Ectodermal cell (in vitro differentiated cells): ENCODE measurements around the gene PLXNA1. TPM values are rescaled to one million over a fixed set of nuclear protein-coding genes. Genes with fewer than 3 reads are reported as not detected.
A peak's percentile ranks its signal among the peaks of the same experiment; 100 is the strongest.

Source experiments
- H3K27ac ChIP-seq: 2 replicates; pipeline ENCODE4 v1.7.0; 2013; ENCODE audit warnings: mild to moderate bottlenecking, low read depth, low read length; ENCODE audit not compliant: insufficient read depth, poor library complexity, severe bottlenecking
- H3K27me3 ChIP-seq: 2 replicates; pipeline ENCODE4 v1.7.0; 2013; ENCODE audit warnings: mild to moderate bottlenecking, low read length; ENCODE audit not compliant: insufficient read depth, control insufficient read depth, poor library complexity, severe bottlenecking
- H3K36me3 ChIP-seq: one replicate; pipeline ENCODE4 v1.7.0; 2013; ENCODE audit warnings: low read length; ENCODE audit not compliant: control insufficient read depth, insufficient read depth
- H3K4me1 ChIP-seq: one replicate; pipeline ENCODE4 v1.7.0; 2013; ENCODE audit warnings: low read length; ENCODE audit not compliant: control insufficient read depth, insufficient read depth
- H3K4me3 ChIP-seq: 2 replicates; pipeline ENCODE4 v1.7.0; 2013; ENCODE audit warnings: low read depth, low read length, control low read depth; ENCODE audit not compliant: insufficient read depth
- H3K9me3 ChIP-seq: 2 replicates; pipeline ENCODE4 v1.7.0; 2013; ENCODE audit warnings: mild to moderate bottlenecking, low read length, moderate library complexity; ENCODE audit not compliant: control insufficient read depth
- WGBS, 2 experiments: methylation state at CpG; one replicate each; pipeline ENCODE4 v1.1.7; 2013; ENCODE audit warnings: missing lambda C conversion rate in 2 of 2; 5-methylcytosine and 5-hydroxymethylcytosine counted together
- polyA plus RNA-seq, 4 experiments: library from polyadenylated mRNA; stranded (reverse); fragments of 50-300 nt; gene quantifications; one replicate each; pipeline ENCODE4 v1.2.3, GENCODE V29; 2013

PLXNA1 gene
- 68.2 TPM for polyA plus RNA-seq (2013, experiment 1 of 4)
- polyA plus RNA-seq (2013, experiment 2 of 4) = 84.3 TPM
- polyA plus RNA-seq (2013, experiment 3 of 4) = 64.7 TPM
- 79.0 TPM for polyA plus RNA-seq (2013, experiment 4 of 4)

- H3K36me3 ChIP-seq = no peaks in the 10 kb centered on the region
- peak within 1 kb of the TSS; percentile 70 for H3K4me3 ChIP-seq
- H3K27ac ChIP-seq = no peak within 1 kb of the TSS
- peaks cover 17% of the 10 kb centered on the region for H3K27me3 ChIP-seq
- no peaks in the 10 kb centered on the region for H3K9me3 ChIP-seq
- H3K4me1 ChIP-seq = peaks cover 10% of the 10 kb centered on the region
- 1% methylated on average over 89 of the region's 89 CpGs for WGBS, 2 experiments
Observed at GRCh38 chr3:126982471-126983175, at the start of gene PLXNA1. Gene PLXNA1 (plus strand): TSS chr3:126983115. CDS start chr3:126988594, 5,479 bp downstream.

DNA sequence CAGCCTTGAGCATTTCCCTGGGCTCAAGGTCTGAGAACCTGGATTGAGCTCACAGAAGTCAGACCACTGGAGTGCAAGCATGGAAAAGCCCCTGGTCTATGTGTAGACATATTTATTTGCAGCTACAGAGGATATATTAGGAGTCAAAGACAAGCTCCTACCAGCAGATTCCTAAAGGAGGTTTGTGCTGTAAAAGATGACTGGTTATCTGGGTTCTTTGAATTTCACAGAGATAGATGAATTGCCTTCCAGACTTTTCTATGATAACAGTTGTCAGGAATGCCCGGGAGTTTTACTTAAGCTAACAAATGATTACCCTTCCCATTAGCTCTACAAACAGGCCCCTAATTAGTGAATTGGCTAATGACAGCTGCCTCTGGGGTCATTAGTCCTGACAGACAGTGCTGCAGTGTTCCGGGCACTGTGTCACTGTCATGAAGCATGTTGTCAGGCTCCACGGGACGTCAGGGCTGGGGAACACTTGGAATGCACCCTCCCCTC, 48.8 kb upstream of the PLXNA1 start:
- H3K4me3 ChIP-seq = no peak overlapping the region
- H3K27ac ChIP-seq = no peak overlapping the region
- H3K9me3 ChIP-seq = no peaks in the 10 kb centered on the region
- 62 to 66% methylated on average over 4 of the region's 4 CpGs for WGBS, 2 experiments
- no peaks in the 10 kb centered on the region for H3K36me3 ChIP-seq
- peaks cover 8% of the 10 kb centered on the region for H3K4me1 ChIP-seq
- H3K27me3 ChIP-seq = no peaks in the 10 kb centered on the region

DNA sequence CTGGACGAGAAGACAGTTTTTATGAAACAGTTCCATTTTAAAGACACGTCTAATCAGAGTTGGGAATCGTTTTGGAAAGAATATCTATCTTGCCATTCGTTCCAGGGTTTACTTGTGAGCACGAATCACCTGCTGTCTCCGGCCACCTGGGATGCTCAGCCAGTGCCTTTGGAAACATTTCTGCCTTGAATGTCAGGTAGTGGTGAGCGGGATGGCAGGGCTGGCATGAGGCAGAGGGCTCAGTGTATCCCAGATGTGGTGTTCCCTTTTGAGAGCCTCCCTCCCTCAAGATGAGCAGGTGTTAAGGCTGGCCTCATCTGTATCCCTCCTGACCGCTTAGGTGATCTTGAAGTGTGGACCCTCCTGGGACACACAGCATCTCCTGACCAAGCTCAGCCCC, 47.9 kb upstream of the PLXNA1 start:
- Histone ChIP-seq H3K9me3 (no peaks in the 10 kb centered on the region), H3K27ac (no peak overlapping the region), H3K4me3 (no peak overlapping the region), H3K27me3 (no peaks in the 10 kb centered on the region), H3K36me3 (no peaks in the 10 kb centered on the region), H3K4me1 (peaks cover 11% of the 10 kb centered on the region)
- 95 to 96% methylated on average over 8 of the region's 8 CpGs for WGBS, 2 experiments

DNA sequence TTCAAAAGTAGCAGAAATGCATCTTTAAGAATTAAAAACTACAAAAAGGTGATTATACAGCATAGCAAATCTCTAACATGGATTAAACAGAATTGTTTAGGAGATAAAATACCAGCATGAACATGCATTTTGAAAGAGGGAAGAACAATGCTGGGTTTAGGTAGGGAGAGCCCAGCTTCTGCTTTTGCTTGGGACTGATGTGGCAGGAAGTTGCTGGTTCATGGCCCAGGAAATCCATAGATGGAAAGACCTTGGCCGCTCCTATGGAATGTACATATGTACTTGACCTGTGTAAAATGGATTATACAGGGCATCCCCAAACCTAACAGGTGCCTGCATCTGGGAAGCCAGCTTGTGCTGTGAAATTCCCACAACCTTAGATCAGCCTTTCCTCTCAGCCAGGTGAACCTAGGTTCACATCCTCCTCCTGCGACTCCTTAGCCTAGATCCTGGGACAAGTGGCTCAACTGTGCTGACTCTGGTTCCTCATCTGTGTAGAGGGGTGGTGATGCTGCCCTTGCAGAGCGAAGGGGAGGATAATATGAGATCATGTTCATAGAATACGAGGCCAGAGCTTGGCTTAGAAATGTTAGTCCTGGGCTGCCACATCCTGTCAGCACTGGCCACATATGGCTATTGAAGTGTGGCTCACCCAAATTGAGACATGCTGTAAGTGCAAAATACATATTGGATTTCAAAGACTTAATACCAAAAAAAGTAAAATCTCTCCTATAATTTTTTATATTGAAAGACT, 47.0 kb upstream of the PLXNA1 start:
- Histone ChIP-seq H3K9me3 (no peaks in the 10 kb centered on the region), H3K36me3 (no peaks in the 10 kb centered on the region), H3K4me3 (no peak overlapping the region), H3K27ac (no peak overlapping the region), H3K27me3 (no peaks in the 10 kb centered on the region), H3K4me1 (peaks cover 11% of the 10 kb centered on the region)
- 90 to 96% methylated on average over 4 of the region's 4 CpGs for WGBS, 2 experiments

DNA sequence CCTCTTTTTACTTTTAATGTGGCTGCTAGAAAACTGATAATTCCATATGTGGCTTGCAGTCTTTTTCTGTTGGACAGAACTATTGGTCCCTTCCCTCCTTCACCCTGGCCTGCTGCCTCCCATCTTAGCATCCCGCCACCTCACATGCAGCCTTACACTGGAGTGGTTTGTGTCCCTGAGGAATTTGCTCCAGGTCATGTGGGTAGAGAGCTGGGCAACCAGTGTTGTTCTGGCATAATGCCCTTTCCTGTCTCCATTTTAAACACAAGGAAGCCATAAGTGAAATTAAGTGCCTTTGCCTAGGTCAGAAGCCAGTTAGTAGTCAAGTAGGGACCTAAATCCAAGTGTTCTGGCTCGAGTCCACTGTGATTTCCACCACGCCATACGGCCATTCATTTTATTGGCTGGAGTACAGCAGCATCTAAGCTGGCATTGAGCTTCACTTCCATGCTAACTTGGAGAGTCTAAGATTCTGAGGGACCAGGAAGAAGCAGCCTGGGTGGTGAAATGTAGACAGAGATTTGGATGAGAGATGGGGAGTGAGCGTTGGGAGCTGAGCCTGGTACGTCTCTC, 46.0 kb upstream of the PLXNA1 start:
- H3K36me3 ChIP-seq = no peaks in the 10 kb centered on the region
- no peaks in the 10 kb centered on the region for H3K9me3 ChIP-seq
- H3K27ac ChIP-seq = no peak overlapping the region
- WGBS, 2 experiments = 93 to 94% methylated on average over 6 of the region's 6 CpGs
- H3K4me1 ChIP-seq = peaks cover 11% of the 10 kb centered on the region
- no peaks in the 10 kb centered on the region for H3K27me3 ChIP-seq
- H3K4me3 ChIP-seq = no peak overlapping the region

DNA sequence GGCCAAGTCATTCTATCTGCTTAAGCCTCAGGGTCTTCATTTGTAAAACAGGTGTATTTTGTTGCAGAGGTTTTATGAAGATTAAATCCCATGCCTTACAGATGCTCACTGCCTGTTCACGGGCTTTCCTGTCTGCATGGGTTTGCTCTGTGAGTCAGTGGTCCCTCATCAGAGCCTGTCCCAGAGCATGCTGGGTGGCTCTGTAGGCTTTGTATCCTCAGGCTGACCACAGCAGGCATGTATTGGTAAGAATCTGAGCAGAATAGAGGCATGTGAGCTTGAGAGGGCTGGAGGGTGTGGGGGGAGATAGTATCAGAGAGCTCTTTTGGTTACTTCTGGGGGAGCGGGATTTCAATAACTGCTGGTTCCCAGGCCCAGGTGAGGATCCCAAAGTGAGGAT, 45.4 kb upstream of the PLXNA1 start:
- WGBS, 2 experiments = 95 to 96% methylated on average over 2 of the region's 2 CpGs
- Histone ChIP-seq H3K27ac (no peak overlapping the region), H3K27me3 (no peaks in the 10 kb centered on the region), H3K9me3 (no peaks in the 10 kb centered on the region), H3K4me1 (peaks cover 11% of the 10 kb centered on the region), H3K4me3 (no peak overlapping the region), H3K36me3 (no peaks in the 10 kb centered on the region)

DNA sequence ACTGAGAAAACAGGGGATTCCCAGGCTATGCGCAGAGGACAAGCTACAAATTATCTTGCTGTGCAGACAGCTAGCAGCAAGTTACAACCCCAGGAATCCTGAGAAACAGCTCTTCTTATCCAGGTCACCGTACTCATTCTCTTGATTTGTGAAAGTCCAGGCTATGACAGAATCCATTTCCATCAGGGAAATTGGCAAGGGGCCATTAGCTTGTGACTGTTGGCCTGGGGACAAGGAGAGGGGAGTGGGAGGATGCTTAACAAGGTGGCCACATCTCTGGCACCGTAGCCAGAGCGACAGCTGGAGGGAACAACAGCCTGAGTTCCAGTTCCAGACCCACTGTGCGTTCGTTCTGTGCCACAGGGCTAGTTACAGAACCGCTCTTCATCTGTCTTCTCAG, 44.9 kb upstream of the PLXNA1 start:
- Histone ChIP-seq H3K9me3 (no peaks in the 10 kb centered on the region), H3K36me3 (no peaks in the 10 kb centered on the region), H3K4me1 (peaks cover 11% of the 10 kb centered on the region), H3K27ac (no peak overlapping the region), H3K27me3 (no peaks in the 10 kb centered on the region), H3K4me3 (no peak overlapping the region)
- WGBS, 2 experiments = 96 to 98% methylated on average over 7 of the region's 7 CpGs

- Histone ChIP-seq H3K27me3 (no peaks in the 10 kb centered on the region), H3K4me1 (peaks cover 11% of the 10 kb centered on the region), H3K4me3 (no peak overlapping the region), H3K36me3 (no peaks in the 10 kb centered on the region), H3K9me3 (no peaks in the 10 kb centered on the region), H3K27ac (peak overlapping the region; percentile 12)
- WGBS, 2 experiments = 86 to 89% methylated on average over 8 of the region's 8 CpGs
Observed at GRCh38 chr3:126938520-126939337, 44.2 kb upstream of the PLXNA1 start.

DNA sequence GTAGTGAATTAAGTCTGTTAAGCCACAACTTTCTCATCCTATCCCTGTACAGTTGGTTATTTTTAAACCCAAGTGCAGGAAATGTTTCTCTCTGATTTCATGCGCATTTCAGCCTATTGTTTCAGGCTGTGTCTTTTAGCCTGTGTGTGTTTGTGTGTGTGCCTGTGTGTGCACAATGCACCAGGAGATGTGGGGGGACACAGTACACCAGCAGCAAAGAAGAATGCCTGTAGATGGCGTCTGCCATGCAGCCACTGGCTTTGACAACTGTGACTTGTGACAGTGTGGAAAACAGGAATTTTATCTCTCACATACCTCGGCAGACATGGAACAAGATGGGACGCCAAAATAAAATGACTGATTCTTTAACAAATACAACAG, 43.6 kb upstream of the PLXNA1 start:
- Histone ChIP-seq H3K27ac (peak overlapping the region; percentile 12), H3K36me3 (no peaks in the 10 kb centered on the region), H3K4me3 (no peak overlapping the region), H3K27me3 (no peaks in the 10 kb centered on the region), H3K9me3 (no peaks in the 10 kb centered on the region), H3K4me1 (peaks cover 11% of the 10 kb centered on the region)
- WGBS, 2 experiments = 76 to 77% methylated on average over 4 of the region's 4 CpGs
